ENCODE data around the gene SMAD3.

GRCh38 chr15:67227431-67227830 lies 162.0 kb downstream of the SMAD3 start:
- no peak for TF ChIP-seq CTCF (conservative IDR thresholded peaks at IDR 0.05)
- TF ChIP-seq ZFX (IDR thresholded peaks at IDR 0.05): no peak

All from C4-2B (cell line).